SK-N-SH (cell line): ENCODE measurements around the gene CTNNA3. TPM values are rescaled to one million over a fixed set of nuclear protein-coding genes. Genes with fewer than 3 reads are reported as not detected.

Experiments used
- CTCF ChIA-PET: fragments of 300-600, 350-600 bp; formaldehyde crosslinking; extraction: SDS; loops from one replicate; lab custom pipeline; 2021; lab: Yijun Ruan, JAX
- POLR2A ChIA-PET: fragments of 350-600 bp; sonication (Branson Sonifier 250); formaldehyde crosslinking; extraction: SDS; loops from one replicate; lab custom pipeline; 2020; ENCODE audit warnings: antibody characterized with exemption, inconsistent platforms; lab: Yijun Ruan, JAX
- DNase-seq: peaks from one replicate; pipeline ENCODE4 v3.0.0; 2012
- H2AFZ ChIP-seq: fragments of 200-600 bp; sonication (generic); 2 replicates; pipeline ENCODE4 v1.8.1; 2016; ENCODE audit warnings: antibody characterized with exemption, mild to moderate bottlenecking, low read depth
- H3F3A ChIP-seq: fragments of 200-600 bp; sonication (generic); replicated peaks from 2 replicates; pipeline ENCODE3; 2016; ENCODE audit warnings: antibody characterized with exemption, mild to moderate bottlenecking; ENCODE audit not compliant: insufficient read depth
- H3K27ac ChIP-seq, 2 experiments: fragments of 200-500 bp in 1 of 2; fragments of 200-600 bp in 1 of 2; sonication (Bioruptor generic) in 1 of 2; sonication (generic), shearing (Covaris generic) in 1 of 2; 2 replicates each; pipeline versions ENCODE4 v1.5.1 to v1.6.1; 2014 to 2016; ENCODE audit warnings: low read depth in 2 of 2, inconsistent platforms in 1 of 2, low read length in 1 of 2, mild to moderate bottlenecking in 1 of 2, mixed read lengths in 1 of 2
- H3K27me3 ChIP-seq: fragments of 200-600 bp; sonication (generic), shearing (Covaris generic); 2 replicates; pipeline ENCODE4 v1.6.1; 2016; ENCODE audit warnings: mixed run types; ENCODE audit not compliant: insufficient read depth
- H3K36me3 ChIP-seq, 2 experiments: fragments of 200-500 bp in 1 of 2; fragments of 200-600 bp in 1 of 2; sonication (Bioruptor generic) in 1 of 2; sonication (generic) in 1 of 2; replicated peaks in 1 of 2; 2 replicates each; pipeline versions ENCODE3 to v1.5.1; 2014 to 2016; ENCODE audit warnings: low read length in 1 of 2, mild to moderate bottlenecking in 1 of 2; ENCODE audit not compliant: insufficient read depth in 2 of 2, control insufficient read depth in 1 of 2
- H3K4me1 ChIP-seq, 2 experiments: fragments of 200-500 bp in 1 of 2; fragments of 200-600 bp in 1 of 2; sonication (Bioruptor generic) in 1 of 2; sonication (generic), shearing (Covaris generic) in 1 of 2; 2 replicates each; pipeline versions ENCODE4 v1.5.1 to v1.6.1; 2014 to 2016; ENCODE audit warnings: low read depth in 1 of 2, low read length in 1 of 2, mixed run types in 1 of 2; ENCODE audit not compliant: insufficient read depth in 2 of 2, control insufficient read depth in 1 of 2
- H3K4me2 ChIP-seq: fragments of 200-600 bp; sonication (generic), shearing (Covaris generic); 2 replicates; pipeline ENCODE4 v1.6.1; 2017; ENCODE audit warnings: mixed run types
- H3K4me3 ChIP-seq, 2 experiments: fragments of 200-500 bp in 1 of 2; fragments of 200-600 bp in 1 of 2; sonication (Bioruptor generic) in 1 of 2; sonication (generic), shearing (Covaris generic) in 1 of 2; 2 replicates each; pipeline versions ENCODE4 v1.5.1 to v1.8.1; 2014 to 2016; ENCODE audit warnings: low read depth in 2 of 2, inconsistent platforms in 1 of 2, low read length in 1 of 2, mild to moderate bottlenecking in 1 of 2, mixed read lengths in 1 of 2, moderate library complexity in 1 of 2
- H3K79me2 ChIP-seq: fragments of 200-600 bp; sonication (generic); 2 replicates; pipeline ENCODE4 v1.8.1; 2017; ENCODE audit warnings: mild to moderate bottlenecking; ENCODE audit not compliant: insufficient read depth
- H3K9ac ChIP-seq: fragments of 200-600 bp; sonication (generic); 2 replicates; pipeline ENCODE4 v1.6.1; 2017; ENCODE audit warnings: mixed run types
- H3K9me2 ChIP-seq: fragments of 200-600 bp; sonication (generic); 2 replicates; pipeline ENCODE4 v1.6.1; 2017; ENCODE audit warnings: mixed run types
- H3K9me3 ChIP-seq: fragments of 200-600 bp; sonication (generic); 2 replicates; pipeline ENCODE4 v1.6.1; 2017; ENCODE audit warnings: mixed run types, mild to moderate bottlenecking, moderate library complexity
- H4K20me1 ChIP-seq: fragments of 200-600 bp; sonication (generic); 2 replicates; pipeline ENCODE4 v1.6.1; 2017; ENCODE audit warnings: mild to moderate bottlenecking, mixed run types; ENCODE audit not compliant: insufficient read depth
- CHD2 ChIP-seq: fragments of 150-350 bp; IDR thresholded peaks from 2 replicates; pipeline ENCODE4 v1.6.1; 2018; ENCODE audit warnings: low read length; ENCODE audit not compliant: partially characterized antibody
- FOSL2 ChIP-seq: IDR thresholded peaks from 2 replicates; pipeline ENCODE4 v1.4.0; 2012; ENCODE audit warnings: low read depth, mild to moderate bottlenecking, moderate library complexity, borderline replicate concordance
- GABPA ChIP-seq: IDR thresholded peaks from 2 replicates; pipeline ENCODE4 v1.4.0; 2012; ENCODE audit warnings: low read depth, mild to moderate bottlenecking
- IRF3 ChIP-seq: fragments of 150-350 bp; IDR thresholded peaks from 2 replicates; pipeline ENCODE4 v1.6.1; 2016; ENCODE audit warnings: mild to moderate bottlenecking, low read depth, low read length
- MXI1 ChIP-seq: IDR thresholded peaks from 2 replicates; pipeline ENCODE4 v1.6.1; 2012; ENCODE audit warnings: mild to moderate bottlenecking, low read depth, low read length, improper control_type of control experiment
- NFIC ChIP-seq: IDR thresholded peaks from 2 replicates; pipeline ENCODE4 v1.4.0; 2012; ENCODE audit warnings: borderline replicate concordance
- NRF1 ChIP-seq: IDR thresholded peaks from 2 replicates; pipeline ENCODE4 v1.6.1; 2012; ENCODE audit warnings: low read depth, mild to moderate bottlenecking, low read length
- POLR2AphosphoS5 ChIP-seq: IDR thresholded peaks from 2 replicates; pipeline ENCODE4 v1.6.1; 2012; ENCODE audit warnings: low read depth, low read length
- RCOR1 ChIP-seq: fragments of 150-350 bp; IDR thresholded peaks from 2 replicates; pipeline ENCODE4 v1.6.1; 2017; ENCODE audit warnings: antibody characterized with exemption, low read length
- RFX5 ChIP-seq: IDR thresholded peaks from 2 replicates; pipeline ENCODE4 v1.6.1; 2012; ENCODE audit warnings: mild to moderate bottlenecking, improper control_type of control experiment, low read length
- RXRA ChIP-seq: IDR thresholded peaks from 2 replicates; pipeline ENCODE4 v1.4.0; 2012; ENCODE audit warnings: low read depth, mild to moderate bottlenecking, borderline replicate concordance
- SMC3 ChIP-seq: IDR thresholded peaks from 2 replicates; pipeline ENCODE4 v1.6.1; 2012; ENCODE audit warnings: low read depth, low read length, improper control_type of control experiment
- TEAD4 ChIP-seq: IDR thresholded peaks from 2 replicates; pipeline ENCODE4 v1.4.0; 2012; ENCODE audit warnings: mild to moderate bottlenecking, borderline replicate concordance; ENCODE audit not compliant: insufficient read depth
- ZBTB33 ChIP-seq: IDR thresholded peaks from 2 replicates; pipeline ENCODE4 v1.4.0; 2012; ENCODE audit warnings: low read depth, borderline replicate concordance
- WGBS: methylation state at CpG from one replicate; pipeline ENCODE4 v1.1.6; 2017; ENCODE audit warnings: low lambda C conversion rate; 5-methylcytosine and 5-hydroxymethylcytosine counted together
- polyA plus RNA-seq, 3 experiments: library from polyadenylated mRNA; depleted of rRNA; stranded (reverse); fragments of >200 nt; gene quantifications; 2 replicates each; pipeline ENCODE4 v1.2.3, GENCODE V29; 2012
- TF ChIP-seq, protein P1 (sequence below): fragments of 150-350 bp; IDR thresholded peaks from 2 replicates; pipeline ENCODE4 v1.6.1; 2017; ENCODE audit warnings: antibody characterized with exemption, low read length, low read depth, borderline replicate concordance

Gene CTNNA3
- polyA plus RNA-seq, 1 of the 3 experiments (the other 2 are of a cell fraction): not detected

DNA sequence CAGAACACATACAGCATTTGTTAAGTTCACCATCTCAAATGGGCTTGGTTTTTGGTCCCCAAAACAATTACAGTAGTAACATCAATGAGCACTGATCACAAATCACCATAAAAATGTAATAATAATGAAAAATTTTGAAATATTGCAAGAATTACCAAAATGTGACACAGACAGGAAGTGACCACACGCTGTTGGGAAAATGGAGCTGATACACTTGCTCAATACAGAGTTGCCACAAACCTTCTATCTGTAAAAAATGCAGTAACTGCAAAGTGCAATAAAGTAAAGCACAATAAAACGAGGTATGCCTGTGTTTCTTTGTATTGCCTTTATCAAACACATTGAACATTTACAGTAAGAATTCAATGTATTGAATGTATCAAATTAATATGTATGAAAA, 262.7 kb downstream of the CTNNA3 start:
- POLR2A ChIA-PET: no interaction called here
- no peak for DNase-seq
- H3K4me1 ChIP-seq: no peaks in the 10 kb centered on the region
- no peaks in the 10 kb centered on the region for H3F3A ChIP-seq
- H3K9me2 ChIP-seq: no peaks in the 10 kb centered on the region
- no peaks in the 10 kb centered on the region for H3K79me2 ChIP-seq
- no peak overlapping the region for H2AFZ ChIP-seq
- H3K27me3 ChIP-seq: no peaks in the 10 kb centered on the region
- H3K4me3 ChIP-seq: no peak overlapping the region
- no peak overlapping the region for H3K4me2 ChIP-seq
- no peak overlapping the region for H3K27ac ChIP-seq
- TF ChIP-seq GABPA (no peak), NRF1 (no peak), TEAD4 (no peak), ZBTB33 (no peak), IRF3 (no peak), RCOR1 (no peak), POLR2AphosphoS5 (no peak), RFX5 (no peak), SMC3 (no peak)
- TF ChIP-seq, protein P1, sequence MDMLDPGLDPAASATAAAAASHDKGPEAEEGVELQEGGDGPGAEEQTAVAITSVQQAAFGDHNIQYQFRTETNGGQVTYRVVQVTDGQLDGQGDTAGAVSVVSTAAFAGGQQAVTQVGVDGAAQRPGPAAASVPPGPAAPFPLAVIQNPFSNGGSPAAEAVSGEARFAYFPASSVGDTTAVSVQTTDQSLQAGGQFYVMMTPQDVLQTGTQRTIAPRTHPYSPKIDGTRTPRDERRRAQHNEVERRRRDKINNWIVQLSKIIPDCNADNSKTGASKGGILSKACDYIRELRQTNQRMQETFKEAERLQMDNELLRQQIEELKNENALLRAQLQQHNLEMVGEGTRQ: no peak
- TF ChIP-seq, all 33 proteins: peak for 0
- H3K9ac ChIP-seq: no peak overlapping the region
- no peaks in the 10 kb centered on the region for H3K9me3 ChIP-seq
- H3K36me3 ChIP-seq: no peaks in the 10 kb centered on the region
- 4% methylated on average over 2 of the region's 2 CpGs for WGBS
- no peaks in the 10 kb centered on the region for H4K20me1 ChIP-seq
- CTCF ChIA-PET: no interaction called here

DNA sequence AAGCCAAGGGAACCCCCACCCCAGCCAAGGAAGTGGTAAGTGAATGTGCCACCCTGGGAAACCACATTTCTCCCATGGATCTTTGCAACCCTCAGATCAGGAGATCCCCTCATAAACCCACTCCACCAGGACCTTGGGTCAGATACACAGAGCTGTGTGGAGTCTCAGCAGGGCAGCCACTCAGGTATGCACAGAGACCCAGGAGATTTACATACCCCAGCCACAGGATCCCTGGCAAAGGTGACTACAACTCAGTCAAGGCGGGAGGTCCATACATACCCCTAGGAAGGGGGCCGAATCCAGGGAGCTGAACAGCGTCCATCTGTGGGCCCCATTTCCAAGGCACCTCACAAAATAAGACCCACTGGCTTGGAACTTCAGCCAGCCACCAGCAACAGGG, 293.4 kb downstream of the CTNNA3 start:
- Histone ChIP-seq H3K4me2 (no peak overlapping the region), H3K27ac (no peak overlapping the region), H2AFZ (no peak overlapping the region), H3F3A (no peaks in the 10 kb centered on the region), H4K20me1 (no peaks in the 10 kb centered on the region), H3K4me3 (no peak overlapping the region), H3K9ac (no peak overlapping the region), H3K9me2 (no peaks in the 10 kb centered on the region; the same call in 1 of the 2 replicates), H3K4me1 (no peaks in the 10 kb centered on the region), H3K79me2 (no peaks in the 10 kb centered on the region), H3K9me3 (no peaks in the 10 kb centered on the region), H3K27me3 (no peaks in the 10 kb centered on the region), H3K36me3 (no peaks in the 10 kb centered on the region)
- POLR2A ChIA-PET: no interaction called here
- TF ChIP-seq RXRA (no peak), CHD2 (no peak), MXI1 (no peak), NFIC (no peak), FOSL2 (no peak)
- CTCF ChIA-PET: no interaction called here
- no peak for DNase-seq
- 0% methylated on average over 1 of the region's 3 CpGs for WGBS
